Naive thymus-derived CD8-positive, alpha-beta T cell (primary cell): ENCODE measurements around the gene DDX19B. TPM values are rescaled to one million over a fixed set of nuclear protein-coding genes. Genes with fewer than 3 reads are reported as not detected.
"Not testable (repeated sequence)": the region's sequence is repeated elsewhere in the genome, so short reads cannot be mapped to it uniquely, and the experiment has no call there.

Experiments used
- ATAC-seq, 2 donors: fragments of 150-1000 bp; cut with Tn5 transposase in 1 of 2; sonication (Bioruptor Pico), chemical (Tn5 transposase) in 1 of 2; 1 replicate in 1 of 2; 2 replicates in 1 of 2; pipeline ENCODE4 v1.10.0; 2021; ENCODE audit warnings: mild to moderate bottlenecking in 2 of 2, moderate library complexity in 2 of 2
- POLR2A ChIA-PET: fragments of 350-600 bp; sonication (Branson Sonifier 250); formaldehyde crosslinking; loops from one replicate; lab custom pipeline; 2021; ENCODE audit warnings: antibody characterized with exemption; lab: Charles Lee
- DNase-seq, 10 donors: peaks; one replicate each; pipeline versions ENCODE4 v3.0.0 to v3.0.0-alpha.2; 2020 to 2022
- H3K27ac Mint-ChIP-seq, 10 donors: one replicate each; pipeline ENCODE4 v1.8.0; 2020 to 2022; ENCODE audit warnings: mild to moderate bottlenecking in 10 of 10, mixed read lengths in 10 of 10, moderate library complexity in 4 of 10, inconsistent platforms in 1 of 10
- H3K27me3 Mint-ChIP-seq, 5 donors: one replicate each; pipeline ENCODE4 v1.8.0; 2021 to 2022; ENCODE audit warnings: mixed read lengths in 5 of 5
- H3K36me3 Mint-ChIP-seq, 3 donors: one replicate each; pipeline ENCODE4 v1.8.0; 2020 to 2022; ENCODE audit warnings: mixed read lengths in 3 of 3, mild to moderate bottlenecking in 2 of 3, inconsistent platforms in 1 of 3
- H3K4me1 Mint-ChIP-seq, 4 donors: one replicate each; pipeline ENCODE4 v1.8.0; 2021 to 2022; ENCODE audit warnings: mixed read lengths in 4 of 4
- H3K4me3 Mint-ChIP-seq, 10 donors: one replicate each; pipeline ENCODE4 v1.8.0; 2020 to 2022; ENCODE audit warnings: mild to moderate bottlenecking in 10 of 10, mixed read lengths in 10 of 10, moderate library complexity in 6 of 10, inconsistent platforms in 1 of 10
- H3K9me3 Mint-ChIP-seq, 9 donors: one replicate each; pipeline ENCODE4 v1.8.0; 2020 to 2022; ENCODE audit warnings: mixed read lengths in 9 of 9, mild to moderate bottlenecking in 3 of 9, inconsistent platforms in 1 of 9, moderate library complexity in 1 of 9
- polyA plus RNA-seq, 3 donors: library from polyadenylated mRNA; unstranded; fragments of 300-500 nt; fragmentation: Illumina TruSeq; gene quantifications; one replicate each; pipeline ENCODE4 v1.2.3, GENCODE V29; 2021
- total RNA-seq, 8 experiments: library from RNA in 2 of 8; stranded (reverse) in 2 of 8; gene quantifications; one replicate each; pipeline ENCODE4 v1.2.3 and lab custom pipeline; 2021 to 2026

The DDX19B gene
- total and polyA plus RNA-seq, 5 experiments from 2014 or later = 33.7 to 48.2 (median 37.9) TPM

DNA sequence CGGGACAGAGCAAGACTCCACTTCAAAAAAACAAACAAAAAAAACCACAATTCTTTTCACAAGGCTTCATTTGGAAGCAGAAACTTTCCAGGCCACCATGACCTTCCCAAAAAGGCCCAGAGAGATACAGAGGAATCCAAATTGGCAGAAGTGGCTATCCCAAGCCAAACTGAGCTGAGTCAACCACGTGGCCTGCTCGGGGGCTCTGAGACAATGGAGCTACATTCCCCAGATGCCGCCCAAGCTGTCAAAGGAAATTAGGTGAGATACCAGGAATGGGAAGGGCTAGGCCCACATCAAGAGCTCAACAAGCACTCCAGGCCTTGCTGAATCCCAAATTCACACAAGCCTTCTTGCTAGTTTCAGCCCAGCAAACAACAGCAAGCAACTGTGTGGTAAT is 41.6 kb upstream of the DDX19B start:
- H3K27ac Mint-ChIP-seq = no peak overlapping the region
- H3K4me3 Mint-ChIP-seq = no peak overlapping the region
- ATAC-seq (no peak), DNase-seq (no peak)
- H3K27me3 Mint-ChIP-seq = no peaks in the 10 kb centered on the region
- peaks cover 0 to under 1% (median 0%) of the 10 kb centered on the region in 4 donors for H3K4me1 Mint-ChIP-seq
- POLR2A ChIA-PET = interaction anchor here (0.6 kb wide), 1 partner anchor 260 kb away, joined by 4 read pairs; no protein-coding TSS in a partner anchor
- peaks cover 0 to 67% (median 3%) of the 10 kb centered on the region in 3 donors for H3K36me3 Mint-ChIP-seq
- H3K9me3 Mint-ChIP-seq = no peaks in the 10 kb centered on the region

GRCh38 chr16:70258065-70258464 is 40.9 kb upstream of the DDX19B start:
- DNase-seq (no peak), ATAC-seq (no peak)
- Mint-ChIP-seq H3K9me3 (no peaks in the 10 kb centered on the region), H3K36me3 (peaks cover 0 to 72% (median 5%) of the 10 kb centered on the region in 3 donors), H3K27me3 (no peaks in the 10 kb centered on the region), H3K27ac (peak overlapping the region in 1 of 10 donors; percentile 81), H3K4me1 (no peaks in the 10 kb centered on the region), H3K4me3 (no peak overlapping the region)
- POLR2A ChIA-PET = no interaction called here

GRCh38 chr16:70258946-70259345 is 40.0 kb upstream of the DDX19B start:
- no peaks in the 10 kb centered on the region for H3K9me3 Mint-ChIP-seq
- POLR2A ChIA-PET = no interaction called here
- no peaks in the 10 kb centered on the region for H3K4me1 Mint-ChIP-seq
- ATAC-seq (no peak), DNase-seq (no peak)
- H3K27ac Mint-ChIP-seq = peak overlapping the region in 1 of 10 donors; percentile 6
- peaks cover 0 to 74% (median 3%) of the 10 kb centered on the region in 3 donors for H3K36me3 Mint-ChIP-seq
- H3K27me3 Mint-ChIP-seq = no peaks in the 10 kb centered on the region
- no peak overlapping the region for H3K4me3 Mint-ChIP-seq

- not testable (repeated sequence) for ATAC-seq, H3K4me3 Mint-ChIP-seq, H3K27me3 Mint-ChIP-seq, DNase-seq, H3K4me1 Mint-ChIP-seq, H3K9me3 Mint-ChIP-seq
- POLR2A ChIA-PET = interaction anchor here (1.0 kb wide), 1 partner anchor 8 kb away, joined by 4 read pairs; the partner anchor contains the start of gene EXOSC6
- peaks cover 0 to 79% (median 3%) of the 10 kb centered on the region in 3 donors for H3K36me3 Mint-ChIP-seq
- peak overlapping the region in 1 of 10 donors; percentile 21 for H3K27ac Mint-ChIP-seq
Measured at GRCh38 chr16:70259903-70260302, 39.1 kb upstream of the DDX19B start.

DNA sequence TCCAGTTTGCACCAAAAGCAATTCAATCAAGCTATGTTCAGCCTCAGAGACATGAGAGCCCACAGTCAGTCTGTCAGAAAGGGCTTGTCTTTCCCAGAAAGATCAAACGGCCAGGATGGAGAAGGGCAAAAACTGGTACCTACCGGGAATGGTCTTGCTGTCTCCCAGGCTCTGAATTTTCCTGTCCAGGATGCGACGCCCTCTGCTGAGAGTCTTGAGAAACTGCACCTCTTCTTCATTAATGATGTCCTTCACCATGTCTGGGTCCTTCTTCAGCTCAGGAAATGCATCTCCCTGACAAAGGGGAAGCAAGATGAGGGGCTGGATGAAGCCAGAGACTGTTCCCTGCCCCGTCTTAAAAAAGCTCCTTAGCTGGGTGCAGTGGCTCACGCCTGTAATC is 31.5 kb upstream of the DDX19B start:
- Mint-ChIP-seq H3K36me3 (peaks cover 6 to 88% (median 27%) of the 10 kb centered on the region in 3 donors), H3K4me3 (no peak overlapping the region), H3K4me1 (peaks cover 0 to 2% (median 0%) of the 10 kb centered on the region in 4 donors), H3K27me3 (no peaks in the 10 kb centered on the region), H3K9me3 (no peaks in the 10 kb centered on the region), H3K27ac (peak overlapping the region in 3 of 10 donors; percentile 11 to 48 (median 28))
- ATAC-seq (no peak), DNase-seq (peak in 3 of 10 donors; percentile 20 to 25 (median 22))
- POLR2A ChIA-PET = no interaction called here

- DNase-seq, ATAC-seq, H3K4me1 Mint-ChIP-seq, H3K9me3 Mint-ChIP-seq, H3K27me3 Mint-ChIP-seq, H3K4me3 Mint-ChIP-seq, POLR2A ChIA-PET: not testable (repeated sequence)
- peaks cover 6 to 90% (median 26%) of the 10 kb centered on the region in 3 donors for H3K36me3 Mint-ChIP-seq
- peak overlapping the region in 2 of 10 donors; percentile 11 to 48 for H3K27ac Mint-ChIP-seq
Measured at GRCh38 chr16:70267922-70268321, 31.1 kb upstream of the DDX19B start.

GRCh38 chr16:70269471-70269870 is 29.5 kb upstream of the DDX19B start:
- H3K36me3 Mint-ChIP-seq = peaks cover 6 to 90% (median 26%) of the 10 kb centered on the region in 3 donors
- ATAC-seq = no peak
- H3K27ac Mint-ChIP-seq = peak overlapping the region in 1 of 10 donors; percentile 59
- no peak for DNase-seq
- H3K9me3 Mint-ChIP-seq = no peaks in the 10 kb centered on the region
- peaks cover 0 to 3% (median under 1%) of the 10 kb centered on the region in 4 donors for H3K4me1 Mint-ChIP-seq
- POLR2A ChIA-PET = no interaction called here
- no peak overlapping the region for H3K4me3 Mint-ChIP-seq
- no peaks in the 10 kb centered on the region for H3K27me3 Mint-ChIP-seq

DNA sequence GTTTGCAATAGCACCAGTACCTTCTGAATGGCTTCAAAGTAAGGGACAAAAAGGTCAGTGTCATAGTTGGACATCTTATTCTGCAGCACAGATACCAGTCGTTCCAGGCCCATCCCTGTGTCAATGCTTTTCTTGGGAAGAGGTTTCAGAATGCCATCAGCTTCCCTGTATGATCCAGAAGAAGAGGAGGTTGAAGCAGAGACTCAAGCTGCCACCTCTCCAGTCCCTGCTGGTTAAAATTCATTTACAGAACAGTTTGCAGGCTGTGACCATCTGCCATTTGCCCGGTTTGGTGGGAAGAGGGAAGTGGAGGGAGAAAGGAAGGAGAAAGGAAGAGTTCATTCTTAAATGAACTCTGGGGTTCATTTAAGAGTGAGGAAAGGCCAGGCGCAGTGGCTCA is 28.8 kb upstream of the DDX19B start:
- no peak for DNase-seq
- no peak overlapping the region for H3K4me3 Mint-ChIP-seq
- H3K27ac Mint-ChIP-seq = no peak overlapping the region
- H3K36me3 Mint-ChIP-seq = peaks cover 5 to 89% (median 26%) of the 10 kb centered on the region in 3 donors
- H3K27me3 Mint-ChIP-seq = no peaks in the 10 kb centered on the region
- POLR2A ChIA-PET = no interaction called here
- H3K9me3 Mint-ChIP-seq = no peaks in the 10 kb centered on the region
- ATAC-seq = no peak
- H3K4me1 Mint-ChIP-seq = peaks cover 0 to 3% (median under 1%) of the 10 kb centered on the region in 4 donors

DNA sequence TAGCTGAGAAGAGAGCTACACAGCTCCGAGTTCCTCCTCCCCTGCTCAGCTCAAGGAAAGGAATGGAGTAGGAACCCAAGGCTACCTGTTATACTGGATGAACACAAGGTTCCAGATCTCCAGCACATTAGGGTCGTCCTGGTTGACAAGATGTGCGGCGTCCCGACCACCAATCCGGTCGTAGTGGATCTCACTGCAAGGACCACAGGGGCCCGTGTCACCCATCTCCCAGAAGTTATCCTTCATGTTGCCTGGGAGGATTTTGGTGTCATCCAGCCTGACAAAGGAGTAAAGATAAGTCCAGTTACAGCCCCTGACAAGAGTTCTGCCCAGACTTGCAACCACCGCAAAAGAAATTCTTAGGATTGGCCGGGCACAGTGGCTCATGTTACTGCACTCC is 27.3 kb upstream of the DDX19B start:
- Mint-ChIP-seq H3K4me1 (peaks cover 0 to 5% (median 2%) of the 10 kb centered on the region in 4 donors), H3K9me3 (no peaks in the 10 kb centered on the region), H3K36me3 (peaks cover 0 to 91% (median 30%) of the 10 kb centered on the region in 3 donors), H3K27me3 (no peaks in the 10 kb centered on the region), H3K4me3 (no peak overlapping the region), H3K27ac (peak overlapping the region in 1 of 10 donors; percentile 21)
- ATAC-seq (no peak), DNase-seq (no peak)
- POLR2A ChIA-PET = interaction anchor here (1.3 kb wide), 1 partner anchor 14 kb away, joined by 4 read pairs; no protein-coding TSS in a partner anchor

- Mint-ChIP-seq H3K36me3 (peaks cover 0 to 88% (median 14%) of the 10 kb centered on the region in 3 donors), H3K27ac (peak overlapping the region in 4 of 10 donors; percentile 1 to 81 (median 38)), H3K4me1 (peaks cover 2 to 13% (median 5%) of the 10 kb centered on the region in 4 donors), H3K27me3 (no peaks in the 10 kb centered on the region), H3K4me3 (no peak overlapping the region), H3K9me3 (no peaks in the 10 kb centered on the region)
- ATAC-seq (no peak), DNase-seq (no peak)
- POLR2A ChIA-PET = no interaction called here
Measured at GRCh38 chr16:70276392-70276791, 22.6 kb upstream of the DDX19B start.

- H3K36me3 Mint-ChIP-seq = peaks cover 0 to 20% (median 0%) of the 10 kb centered on the region in 3 donors
- not testable (repeated sequence) for DNase-seq, H3K27me3 Mint-ChIP-seq, H3K9me3 Mint-ChIP-seq, ATAC-seq
- peak overlapping the region in 4 of 10 donors; percentile 52 to 80 (median 78) for H3K27ac Mint-ChIP-seq
- peaks cover 10 to 49% (median 36%) of the 10 kb centered on the region in 4 donors for H3K4me1 Mint-ChIP-seq
- peak overlapping the region; percentile 52 to 100 (median 80) for H3K4me3 Mint-ChIP-seq
- POLR2A ChIA-PET = interaction anchor here (0.6 to 6.6 kb wide), 5 partner anchors 13 to 492 kb away, joined by 3 to 82 read pairs (median 3); partner anchors contain the start of gene DDX19B
Measured at GRCh38 chr16:70287304-70287971, 11.5 kb upstream of the DDX19B start.

DNA sequence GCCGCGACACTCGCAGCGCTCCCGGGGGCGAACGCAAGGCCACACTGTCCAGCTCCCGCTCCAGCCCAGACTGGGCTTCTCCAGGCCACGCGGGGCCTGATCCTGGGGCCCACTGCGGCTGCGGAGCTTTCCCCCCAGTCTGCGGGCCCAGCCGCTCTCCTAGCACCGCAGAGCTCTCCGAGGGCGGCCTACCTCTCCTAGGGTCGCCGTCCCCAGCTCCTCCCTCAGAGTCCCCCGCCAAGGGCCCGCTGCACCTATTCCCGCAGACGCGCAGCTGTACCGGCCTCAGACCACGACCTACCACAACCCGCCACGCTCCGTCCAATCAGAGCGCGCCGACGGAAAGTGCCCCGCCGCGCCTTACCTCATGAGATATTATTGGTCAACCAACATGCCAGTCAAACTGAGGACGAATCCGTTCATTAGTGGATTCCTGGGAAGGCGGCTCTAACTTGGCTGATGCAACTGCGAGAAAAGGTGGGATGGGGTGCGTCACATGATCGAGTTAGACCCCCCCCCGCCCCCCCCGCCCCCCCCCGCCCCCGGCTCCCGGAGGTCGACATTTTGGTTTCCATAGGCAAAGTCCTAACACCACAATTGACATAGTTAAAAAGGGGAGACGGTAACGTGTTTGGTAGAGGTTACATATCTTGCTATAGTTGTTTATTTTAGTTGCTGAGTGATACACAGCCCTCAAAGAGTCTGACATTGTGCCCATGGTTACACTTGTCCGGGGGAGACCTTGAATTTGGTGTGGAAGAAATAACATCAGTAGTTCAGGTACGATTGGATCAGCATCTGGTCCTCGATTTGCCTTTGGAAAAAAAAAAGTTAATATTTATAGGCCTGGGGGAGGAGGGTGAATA is 9.5 kb upstream of the DDX19B start, which contains the start of gene AARS1:
TSS of gene AARS1 (minus strand) at position 278 of the 866 bp plus-strand sequence. CDS start 6,743 bp downstream, outside the sequence.
- Mint-ChIP-seq H3K36me3 (peaks cover 0 to 5% (median 0%) of the 10 kb centered on the region in 3 donors), H3K9me3 (no peaks in the 10 kb centered on the region), H3K27me3 (peaks cover 0 to 2% (median 0%) of the 10 kb centered on the region in 5 donors), H3K27ac (peak within 1 kb of the TSS; percentile 94 to 100 (median 98)), H3K4me3 (peak within 1 kb of the TSS; percentile 93 to 100 (median 99)), H3K4me1 (peaks cover 8 to 28% (median 21%) of the 10 kb centered on the region in 4 donors)
- POLR2A ChIA-PET = interaction anchor here (0.5 to 6.6 kb wide), 12 partner anchors 11 to 234 kb away, joined by 3 to 82 read pairs (median 5); partner anchors contain the start of genes COG4, DDX19A, DDX19B and EXOSC6
- ATAC-seq (peak; percentile 95 to 97), DNase-seq (peak; percentile 86 to 98 (median 96))
